ENCODE results near the gene MYO15A.

DNA sequence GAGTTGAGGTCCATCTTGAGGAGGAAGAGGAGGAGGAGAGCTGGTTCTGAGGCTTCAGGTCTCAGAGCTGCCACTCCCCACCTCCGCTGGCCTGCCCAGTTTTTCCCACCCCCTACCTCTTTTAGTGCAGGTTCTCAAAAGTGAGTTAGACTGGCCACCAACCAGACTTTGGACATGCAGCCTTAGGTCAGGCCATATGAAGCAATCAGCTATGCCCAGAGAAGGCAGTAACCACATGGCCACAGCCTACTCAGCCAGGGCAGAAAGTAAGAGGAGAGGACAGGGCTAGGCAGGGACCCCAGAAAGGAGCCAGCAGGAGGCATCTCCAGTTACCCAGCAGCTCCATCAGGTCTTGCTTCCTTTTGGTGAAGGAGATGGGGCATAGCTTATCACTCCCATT lies 9.0 kb downstream of the MYO15A start:
- TF ChIP-seq, protein P1, sequence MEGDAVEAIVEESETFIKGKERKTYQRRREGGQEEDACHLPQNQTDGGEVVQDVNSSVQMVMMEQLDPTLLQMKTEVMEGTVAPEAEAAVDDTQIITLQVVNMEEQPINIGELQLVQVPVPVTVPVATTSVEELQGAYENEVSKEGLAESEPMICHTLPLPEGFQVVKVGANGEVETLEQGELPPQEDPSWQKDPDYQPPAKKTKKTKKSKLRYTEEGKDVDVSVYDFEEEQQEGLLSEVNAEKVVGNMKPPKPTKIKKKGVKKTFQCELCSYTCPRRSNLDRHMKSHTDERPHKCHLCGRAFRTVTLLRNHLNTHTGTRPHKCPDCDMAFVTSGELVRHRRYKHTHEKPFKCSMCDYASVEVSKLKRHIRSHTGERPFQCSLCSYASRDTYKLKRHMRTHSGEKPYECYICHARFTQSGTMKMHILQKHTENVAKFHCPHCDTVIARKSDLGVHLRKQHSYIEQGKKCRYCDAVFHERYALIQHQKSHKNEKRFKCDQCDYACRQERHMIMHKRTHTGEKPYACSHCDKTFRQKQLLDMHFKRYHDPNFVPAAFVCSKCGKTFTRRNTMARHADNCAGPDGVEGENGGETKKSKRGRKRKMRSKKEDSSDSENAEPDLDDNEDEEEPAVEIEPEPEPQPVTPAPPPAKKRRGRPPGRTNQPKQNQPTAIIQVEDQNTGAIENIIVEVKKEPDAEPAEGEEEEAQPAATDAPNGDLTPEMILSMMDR (IDR thresholded peaks at IDR 0.05; ENCODE audit: low read length), result no peak
- no peak for TF ChIP-seq EZH2phosphoT487 (IDR thresholded peaks at IDR 0.05; ENCODE audit: low read length)
